SK-MEL-5 (cell line): Measurements from ENCODE around the gene DDX41. TPM values are rescaled to one million over a fixed set of nuclear protein-coding genes. Genes with fewer than 3 reads are reported as not detected.

Experiments used
- DNase-seq: peaks from one replicate; pipeline ENCODE4 v3.0.0-alpha.2; 2016; ENCODE audit warnings: low read depth, low spot score
- in situ Hi-C: cut with HindIII; loops from 2 replicates; pipeline ENCODE4 v1.10.0; 2016; ENCODE audit warnings: low sequenced_read_pairs, high pct_unique_total_duplicates, low pct_unique_long_range_greater_than_20kb
- total RNA-seq: library from RNA; depleted of rRNA; stranded (reverse); fragments of >200 nt; shearing (Covaris generic); gene quantifications from 2 replicates; pipeline ENCODE4 v1.2.3, GENCODE V29; 2014

Gene DDX41
- total RNA-seq, 1 experiment from 2014 or later, result 145 TPM

DNA sequence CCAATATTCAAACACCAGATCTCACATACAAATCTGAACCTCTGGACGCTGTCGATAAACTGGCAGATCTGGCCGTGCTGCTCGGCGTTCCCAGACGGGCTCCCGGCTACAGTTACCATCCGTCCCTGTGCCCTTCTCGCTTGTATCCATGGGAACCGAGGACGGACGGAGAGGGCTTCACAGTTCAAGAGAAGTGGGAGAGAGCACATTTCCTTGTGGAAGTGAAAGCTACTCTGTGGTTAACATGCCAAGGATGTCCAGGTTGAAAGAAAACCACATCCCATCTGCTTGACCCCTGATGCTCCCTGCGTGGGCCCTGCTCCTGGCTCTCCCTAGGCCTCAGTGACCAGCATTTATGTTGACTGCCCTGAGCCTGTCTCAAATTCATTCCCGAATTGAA is 37.0 kb downstream of the DDX41 start:
- in situ Hi-C loops, result no loop called here

GRCh38 chr5:177478711-177479646 is 37.8 kb downstream of the DDX41 start:
- DNase-seq, result no peak
- in situ Hi-C loops, result no loop called here

More for the DNA sequence above, 37.0 kb downstream of the DDX41 start:
- no peak for DNase-seq

DNA sequence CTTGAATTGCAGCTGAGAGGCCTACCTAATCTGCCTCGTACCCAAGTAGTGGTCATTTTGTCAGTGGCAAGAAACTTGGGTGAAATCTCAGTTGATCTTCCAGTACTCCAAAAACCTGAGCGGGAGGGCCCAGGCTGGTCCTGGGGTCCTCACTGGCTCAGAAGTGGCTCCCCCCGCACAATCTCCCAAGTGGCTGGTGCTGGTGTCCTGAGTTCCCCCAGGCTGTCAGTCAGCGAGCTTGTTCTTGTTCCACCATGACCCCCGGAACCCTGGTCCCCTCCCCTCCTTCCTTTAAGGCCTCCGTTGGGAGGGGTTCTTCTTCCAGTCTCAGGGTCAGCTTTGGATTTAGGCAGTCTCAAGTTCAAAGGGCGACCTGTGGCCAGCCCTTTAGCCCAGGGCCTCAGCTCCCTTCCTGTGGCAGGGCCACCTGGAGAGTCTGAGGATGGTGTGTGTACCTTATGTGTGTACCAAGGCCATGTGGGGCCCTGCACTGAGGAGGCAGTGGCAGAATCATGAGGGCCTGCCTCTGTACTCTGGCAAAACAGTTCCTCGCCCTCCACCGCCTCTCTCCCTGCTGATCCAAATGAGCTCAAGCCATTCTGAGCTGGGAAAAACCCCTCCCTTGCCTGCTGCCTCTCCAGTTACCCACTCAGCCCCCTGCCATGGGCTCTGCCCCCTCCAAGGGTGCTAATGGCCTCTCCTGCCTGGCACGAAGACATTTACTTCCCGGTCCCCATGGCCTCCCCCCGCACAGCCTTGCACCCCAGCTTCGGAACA is 38.9 kb downstream of the DDX41 start:
- no peak for DNase-seq
- in situ Hi-C loops, result no loop called here

DNA sequence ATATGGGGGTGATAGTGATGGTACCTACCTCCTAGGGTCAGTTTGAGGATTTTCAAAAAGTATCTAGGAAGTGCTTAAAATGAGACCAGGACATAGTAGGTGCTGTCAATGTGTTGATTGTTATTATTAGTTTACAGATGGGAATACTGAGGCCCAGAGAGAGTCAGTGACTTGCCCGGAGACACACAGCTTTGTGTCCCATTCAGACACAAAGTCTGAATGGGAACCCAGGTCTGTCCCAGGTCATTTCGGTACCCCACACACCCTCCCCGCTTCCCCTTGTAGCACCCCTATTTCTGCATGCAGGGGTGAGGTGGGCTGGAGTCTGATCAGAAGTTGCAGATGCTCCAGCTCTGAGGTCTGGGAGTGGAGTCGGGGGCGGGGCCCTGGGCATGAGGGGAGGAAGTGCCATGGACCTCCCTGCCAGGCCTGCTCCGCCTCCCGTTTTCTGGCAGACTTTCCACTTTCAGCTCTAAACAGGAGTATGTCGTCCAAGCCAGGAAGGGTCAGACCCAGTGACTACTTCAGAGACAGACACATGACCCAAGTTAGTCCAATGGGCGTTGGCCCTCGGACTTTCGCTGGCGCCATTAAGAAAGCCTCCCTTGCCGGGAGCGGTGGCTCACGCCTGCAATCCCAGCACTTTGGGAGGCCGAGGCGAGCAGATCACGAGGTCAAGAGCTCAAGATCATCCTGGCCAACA is 40.1 kb downstream of the DDX41 start:
- in situ Hi-C loops, result no loop called here
- DNase-seq, result no peak

- DNase-seq, result no peak
- in situ Hi-C loops, result no loop called here
Observed at GRCh38 chr5:177475563-177476427, 41.0 kb downstream of the DDX41 start.

- DNase-seq, result no peak
- in situ Hi-C loops, result no loop called here
Observed at GRCh38 chr5:177474846-177475562, 41.8 kb downstream of the DDX41 start.

DNA sequence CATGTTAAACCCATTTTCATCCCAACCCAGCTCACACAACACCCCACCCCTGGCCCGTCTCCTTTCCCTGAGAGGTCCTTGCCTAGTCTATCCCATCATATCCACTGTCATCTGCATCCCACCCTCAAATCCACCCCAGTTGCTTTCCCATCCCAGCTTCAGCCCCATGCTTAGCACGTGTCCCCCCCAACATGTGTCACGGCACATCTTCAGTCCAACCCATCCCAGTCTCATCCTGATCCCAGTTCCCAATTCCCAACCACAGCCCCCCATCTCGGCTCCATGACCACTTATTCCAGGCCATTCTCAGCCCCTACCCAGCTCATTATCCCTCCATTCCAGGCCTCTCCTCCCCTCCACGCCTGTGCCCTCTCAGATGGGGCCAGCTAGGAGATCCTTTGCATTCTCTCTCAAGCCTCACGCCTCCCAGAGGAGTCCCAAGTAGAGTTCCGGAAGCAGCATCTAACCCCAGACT is 42.7 kb downstream of the DDX41 start:
- in situ Hi-C loops, result no loop called here
- no peak for DNase-seq

DNA sequence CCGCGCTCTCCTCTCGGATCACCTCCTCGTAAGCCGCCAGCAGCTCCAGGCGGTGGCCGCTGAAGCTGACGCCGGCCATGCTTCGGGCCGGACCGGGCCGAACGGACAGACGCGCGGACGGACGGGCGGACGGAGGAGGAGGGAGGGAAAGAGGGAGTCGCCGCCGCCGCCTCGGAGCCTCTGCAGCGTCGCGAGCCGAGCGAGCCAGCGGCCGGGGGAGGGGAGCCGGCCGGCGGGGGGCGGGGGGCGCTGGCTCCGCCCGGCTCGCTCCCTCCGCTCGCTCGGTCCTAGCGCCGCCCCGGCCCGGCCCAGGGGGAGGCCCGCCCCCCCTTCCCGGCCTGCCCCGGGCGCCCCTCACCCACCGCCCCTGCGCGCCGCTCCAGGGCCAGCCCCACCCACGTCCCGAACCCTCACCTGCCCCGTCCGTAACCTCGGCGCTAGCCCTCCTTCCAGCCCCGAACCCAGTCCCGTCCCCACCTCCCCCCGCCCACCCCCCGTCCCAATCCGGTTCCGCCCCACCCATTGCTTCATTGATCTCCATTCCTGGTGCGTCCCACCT is 43.2 kb downstream of the DDX41 start, which contains the start of gene DBN1:
Gene DBN1, minus strand, starts transcription at position 192 of the 559 bp plus-strand sequence. Its CDS starts 113 bp downstream, at position 79.
- DNase-seq, result peak; percentile 41

GRCh38 chr5:177472460-177473442 is 44.0 kb downstream of the DDX41 start:
- no peak for DNase-seq
- in situ Hi-C loops, result no loop called here

More for the DNA sequence above, 43.2 kb downstream of the DDX41 start, which contains the start of gene DBN1:
- in situ Hi-C loops, result no loop called here

DNA sequence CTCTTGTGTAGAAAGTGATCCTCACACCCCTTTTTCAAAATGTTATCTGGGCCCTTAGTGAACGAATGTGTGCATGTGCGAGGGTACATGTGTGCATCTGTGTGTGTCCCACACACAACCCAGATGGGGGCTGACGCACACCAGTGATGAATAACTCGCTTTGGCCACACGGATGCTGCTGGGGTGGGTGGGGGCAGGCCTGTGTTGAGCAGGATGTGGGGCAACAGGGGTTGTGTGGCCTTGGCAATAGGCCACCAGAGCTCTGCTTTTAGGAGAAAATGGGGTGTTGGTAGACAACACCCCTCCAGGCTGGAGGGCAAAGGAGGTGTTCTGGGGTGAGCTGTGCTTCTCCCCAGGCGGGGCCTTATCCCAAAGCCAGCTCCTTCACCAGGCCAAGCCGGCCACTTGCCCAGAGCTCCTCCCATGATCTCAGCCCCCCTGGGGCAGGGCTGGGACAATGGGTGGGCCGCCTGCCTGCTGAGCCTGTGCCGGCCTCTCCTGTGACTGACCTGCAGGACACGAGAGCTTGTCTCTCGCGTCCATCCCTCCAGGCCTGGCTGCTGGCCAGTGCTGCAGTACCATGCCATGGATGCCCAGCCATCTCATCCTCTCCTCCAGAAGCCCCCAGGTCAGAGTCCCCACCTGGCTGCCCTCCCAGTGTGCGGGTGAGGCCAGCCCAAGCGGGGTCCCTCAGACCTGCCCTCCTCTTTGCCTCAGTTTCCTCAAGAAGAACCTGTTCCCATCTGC is 45.0 kb downstream of the DDX41 start:
- DNase-seq, result no peak
- in situ Hi-C loops, result no loop called here

- DNase-seq, result no peak
- in situ Hi-C loops, result no loop called here
Observed at GRCh38 chr5:177470759-177471536, 45.8 kb downstream of the DDX41 start.

GRCh38 chr5:177469750-177470525 is 46.8 kb downstream of the DDX41 start:
- in situ Hi-C loops, result no loop called here
- DNase-seq, result no peak
